GM21825 (cell line): ENCODE measurements around the gene UBASH3B.
"Not testable (repeated sequence)": the region's sequence is repeated elsewhere in the genome, so short reads cannot be mapped to it uniquely, and the experiment has no call there.

ENCODE experiments used
- ATAC-seq: cut with Tn5 transposase; IDR thresholded peaks from one replicate; pipeline ENCODE4 v1.9.1; 2021; ENCODE audit warnings: mild to moderate bottlenecking, moderate library complexity; ENCODE audit not compliant: unreplicated experiment

The UBASH3B gene

GRCh38 chr11:122807731-122808477, 152.4 kb downstream of the UBASH3B start:
- ATAC-seq, result no peak

GRCh38 chr11:122808478-122808869, 153.0 kb downstream of the UBASH3B start:
- ATAC-seq, result peak; percentile 85

- no peak for ATAC-seq
Observed at GRCh38 chr11:122809866-122810265, 154.3 kb downstream of the UBASH3B start.

- ATAC-seq, result no peak
Observed at GRCh38 chr11:122811721-122812120, 156.2 kb downstream of the UBASH3B start.

- ATAC-seq, result no peak
Observed at GRCh38 chr11:122812638-122813037, 157.1 kb downstream of the UBASH3B start.

- ATAC-seq, result no peak
Observed at GRCh38 chr11:122813176-122813893, 157.8 kb downstream of the UBASH3B start.

- ATAC-seq, result no peak
Observed at GRCh38 chr11:122813894-122814270, 158.4 kb downstream of the UBASH3B start.

GRCh38 chr11:122814401-122814800, 158.9 kb downstream of the UBASH3B start:
- no peak for ATAC-seq

- ATAC-seq, result no peak
Observed at GRCh38 chr11:122815900-122816299, 160.4 kb downstream of the UBASH3B start.

- ATAC-seq, result no peak
Observed at GRCh38 chr11:122816761-122817520, 161.4 kb downstream of the UBASH3B start.

GRCh38 chr11:122820158-122820557, 164.6 kb downstream of the UBASH3B start:
- ATAC-seq, result no peak

- no peak for ATAC-seq
Observed at GRCh38 chr11:122821169-122821568, 165.6 kb downstream of the UBASH3B start.

- no peak for ATAC-seq
Observed at GRCh38 chr11:122822241-122822640, 166.7 kb downstream of the UBASH3B start.

- ATAC-seq, result no peak
Observed at GRCh38 chr11:122823564-122823963, 168.0 kb downstream of the UBASH3B start.

GRCh38 chr11:122829371-122829770, 173.8 kb downstream of the UBASH3B start:
- not testable (repeated sequence) for ATAC-seq

- ATAC-seq, result not testable (repeated sequence)
Observed at GRCh38 chr11:122832297-122832696, 176.8 kb downstream of the UBASH3B start.

- no peak for ATAC-seq
Observed at GRCh38 chr11:122832721-122833470, 177.4 kb downstream of the UBASH3B start.

- no peak for ATAC-seq
Observed at GRCh38 chr11:122833846-122834464, 178.4 kb downstream of the UBASH3B start.

- no peak for ATAC-seq
Observed at GRCh38 chr11:122836916-122837315, 181.4 kb downstream of the UBASH3B start.

GRCh38 chr11:122837528-122838346, 182.2 kb downstream of the UBASH3B start:
- ATAC-seq, result no peak
